IPS-NIHi7 (cell line): Measurements from ENCODE around the gene IFFO2.

Experiments
- DNase-seq: peaks from one replicate; pipeline ENCODE4 v3.0.0; 2012; ENCODE audit warnings: mixed read lengths; ENCODE audit errors: extremely low spot score

Gene IFFO2

DNA sequence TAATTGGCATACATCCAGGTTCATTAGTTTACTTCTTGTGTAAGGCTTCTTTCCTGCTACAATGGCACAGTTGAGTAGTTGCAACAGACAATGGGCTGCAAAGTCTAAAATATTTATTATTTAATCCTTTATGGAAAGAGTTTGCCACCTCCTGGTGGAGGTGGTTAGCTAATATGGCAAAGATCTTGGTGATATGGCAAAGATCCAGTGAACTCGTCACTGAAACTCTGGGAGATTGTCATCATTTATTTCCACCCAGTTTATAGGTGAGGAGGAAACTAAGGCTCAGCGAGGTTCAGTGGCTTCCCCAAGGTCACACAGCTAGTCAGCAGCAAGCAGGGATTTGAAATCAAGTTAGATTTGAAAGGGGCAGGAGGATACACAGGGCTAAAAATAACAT, 16.1 kb upstream of the IFFO2 start:
- DNase-seq: no peak

- DNase-seq: no peak
Observed at GRCh38 chr1:18970762-18971161, 14.3 kb upstream of the IFFO2 start.

DNA sequence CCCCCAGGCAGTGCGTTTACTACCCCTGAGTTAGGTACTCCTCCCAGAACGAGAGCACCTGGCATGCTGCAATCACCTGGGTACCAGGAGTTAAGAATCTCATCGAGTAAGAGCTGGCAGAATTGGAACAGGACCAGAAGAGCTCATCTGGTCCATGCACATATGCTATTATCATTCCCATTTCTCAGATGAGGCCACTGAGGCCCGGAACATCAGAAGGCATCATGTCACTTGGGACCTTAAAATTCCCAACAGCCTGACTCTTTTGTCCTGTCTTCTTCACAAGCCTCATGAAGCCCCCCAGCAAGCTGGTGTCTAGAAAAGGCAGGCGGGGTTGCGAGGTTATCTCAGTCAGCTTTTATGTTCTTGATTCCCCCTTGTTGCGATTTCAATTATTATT, 13.9 kb upstream of the IFFO2 start:
- no peak for DNase-seq

GRCh38 chr1:18967066-18967690, 10.7 kb upstream of the IFFO2 start:
- no peak for DNase-seq

GRCh38 chr1:18965206-18966173, 9.0 kb upstream of the IFFO2 start:
- peak; percentile 65 for DNase-seq

- no peak for DNase-seq
Observed at GRCh38 chr1:18963968-18964367, 7.5 kb upstream of the IFFO2 start.

GRCh38 chr1:18962855-18963737, 6.6 kb upstream of the IFFO2 start:
- DNase-seq: no peak

- DNase-seq: no peak
Observed at GRCh38 chr1:18962121-18962721, 5.7 kb upstream of the IFFO2 start.

DNA sequence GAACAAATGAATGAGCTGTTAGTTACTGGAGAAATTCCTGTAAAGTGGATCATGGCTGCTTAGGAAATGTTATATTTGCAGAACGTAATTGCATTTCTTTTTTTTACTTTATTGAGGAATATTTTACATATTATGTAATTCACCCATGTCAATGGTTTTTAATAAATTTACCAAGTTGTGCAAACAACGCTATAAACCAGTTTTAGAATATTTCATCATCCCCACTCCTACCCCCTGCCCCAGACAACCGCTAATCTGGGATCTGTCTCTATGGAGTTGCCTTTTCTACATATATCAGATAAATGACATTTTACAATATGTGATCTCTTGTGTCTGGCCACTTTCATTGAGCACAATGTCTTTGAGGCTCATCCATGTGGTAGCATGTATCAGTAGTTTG, 4.3 kb upstream of the IFFO2 start:
- DNase-seq: no peak

DNA sequence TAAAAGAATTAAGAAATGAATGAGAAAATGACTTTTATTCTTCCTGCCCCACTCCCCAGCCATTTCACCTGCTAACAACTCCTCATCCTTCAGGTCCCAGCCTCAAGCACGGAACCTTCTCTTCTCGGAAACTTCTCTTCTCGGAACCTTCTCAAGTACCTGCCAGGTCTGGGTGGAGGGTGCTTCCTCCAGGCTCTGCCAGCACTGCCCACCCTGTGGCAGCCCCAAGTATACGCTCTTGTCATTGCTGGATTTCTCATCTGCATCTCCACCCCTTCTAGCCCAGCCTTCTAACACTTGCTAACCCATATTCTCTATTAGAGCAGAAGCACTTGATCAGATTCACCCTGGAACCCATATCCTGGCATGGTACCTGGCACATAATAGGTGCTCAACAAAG, 3.9 kb upstream of the IFFO2 start:
- no peak for DNase-seq

DNA sequence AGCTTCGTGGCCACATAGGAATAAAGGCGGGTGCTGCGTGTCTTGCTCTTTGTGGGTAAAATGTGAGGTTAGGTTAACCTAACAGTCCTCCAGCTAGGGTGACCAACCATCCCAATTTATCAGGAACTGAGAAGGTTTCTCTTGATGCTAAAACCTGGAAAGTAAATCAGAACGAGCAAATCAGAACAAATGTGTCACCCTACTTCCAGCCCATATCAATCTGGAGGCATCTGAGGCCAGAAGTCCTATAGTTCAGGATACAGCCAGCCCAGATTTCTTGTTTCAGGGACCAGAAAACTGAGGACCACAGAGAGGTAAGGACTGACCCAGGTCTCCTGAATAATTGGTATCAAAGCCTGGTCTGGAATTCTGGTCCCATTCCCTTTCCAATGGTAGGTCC, 3.1 kb upstream of the IFFO2 start:
- DNase-seq: no peak

GRCh38 chr1:18957532-18958300, 1.2 kb upstream of the IFFO2 start:
- no peak for DNase-seq

GRCh38 chr1:18957136-18957521, 653 bp upstream of the IFFO2 start:
- DNase-seq: peak; percentile 47

- peak; percentile 46 for DNase-seq
Observed at GRCh38 chr1:18955441-18956192, 859 bp downstream of the IFFO2 start.

DNA sequence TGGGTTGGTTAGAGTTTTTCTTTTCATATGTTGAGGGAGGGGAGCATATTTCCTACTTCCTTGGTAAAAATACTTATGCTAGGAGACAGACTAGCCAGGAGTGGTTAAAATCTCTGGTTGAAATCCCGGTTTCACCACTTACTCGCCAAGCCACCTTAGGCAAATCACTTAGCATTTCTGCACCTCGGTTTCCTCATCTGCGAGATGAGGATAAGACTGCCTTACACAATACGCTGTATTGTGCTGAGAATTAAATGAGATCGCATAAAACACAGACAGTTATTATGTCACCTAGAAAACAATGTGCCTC, 1.4 kb downstream of the IFFO2 start:
- no peak for DNase-seq

DNA sequence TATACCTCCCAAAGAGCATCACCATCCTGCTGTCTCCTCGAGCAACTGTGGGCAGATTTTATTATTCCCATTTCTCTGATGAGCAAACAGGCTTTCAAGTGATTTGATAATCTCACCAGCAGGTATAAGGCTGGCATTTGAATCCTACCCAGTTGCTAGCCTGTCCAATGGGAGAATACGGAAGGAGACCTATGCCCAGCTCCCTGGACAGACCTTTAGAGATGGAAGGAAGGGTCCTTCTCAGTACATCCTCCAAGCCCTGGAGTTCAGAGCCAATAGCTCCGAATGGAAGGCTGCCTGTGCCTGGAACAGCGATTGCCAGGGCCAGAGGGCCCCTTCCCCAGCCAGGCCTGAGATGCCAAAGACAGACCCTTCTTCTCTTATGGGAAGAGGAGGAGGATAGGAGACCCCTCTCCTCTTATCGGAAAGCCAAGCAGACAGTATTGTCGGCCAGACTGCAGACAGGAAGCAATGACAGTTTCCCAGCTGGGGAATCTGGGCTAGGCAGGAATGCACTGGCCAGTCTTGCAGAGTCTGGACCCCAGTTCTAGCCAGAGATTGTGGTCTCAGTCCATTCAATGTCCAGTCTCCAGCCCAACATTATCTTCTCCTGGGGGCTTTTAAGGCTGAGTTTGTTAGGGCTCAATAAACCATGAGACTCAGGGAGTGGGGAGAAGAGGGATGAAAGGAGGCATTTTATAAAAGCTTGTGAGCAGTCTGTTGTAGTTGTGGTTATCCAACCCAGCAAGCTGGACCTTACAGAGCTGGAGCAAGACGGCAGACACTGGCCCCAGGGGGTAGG, 2.0 kb downstream of the IFFO2 start:
- DNase-seq: no peak

DNA sequence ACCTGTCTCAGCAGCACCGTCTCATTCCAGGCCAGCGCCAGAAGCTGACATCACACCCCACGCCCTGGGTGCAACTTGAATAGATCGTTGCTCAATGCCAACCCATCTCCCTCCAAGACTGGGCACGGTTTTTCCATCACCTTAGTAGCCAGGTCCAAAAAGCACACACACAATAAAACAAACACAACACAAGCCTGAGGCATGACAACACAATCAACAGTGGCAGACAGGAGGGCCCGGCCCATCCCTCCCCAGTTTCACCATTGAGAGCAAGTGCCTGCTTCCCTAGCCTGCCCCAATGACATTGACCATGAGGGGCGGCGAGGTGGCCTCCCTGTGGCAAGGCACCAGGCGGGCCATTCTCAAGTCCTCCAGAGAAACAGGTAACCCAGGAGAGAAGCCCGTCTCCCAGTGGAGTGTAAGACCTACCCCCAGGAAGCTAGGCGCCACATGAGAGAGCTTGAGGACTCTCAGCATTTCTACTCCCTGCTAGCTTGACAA, 2.7 kb downstream of the IFFO2 start:
- DNase-seq: no peak

- no peak for DNase-seq
Observed at GRCh38 chr1:18951818-18952391, 4.6 kb downstream of the IFFO2 start.

- no peak for DNase-seq
Observed at GRCh38 chr1:18951416-18951815, 5.1 kb downstream of the IFFO2 start.
